Adrenal gland (tissue), 12 donors: ENCODE results near the gene COPS7A. TPM values are rescaled to one million over a fixed set of nuclear protein-coding genes. Genes with fewer than 3 reads are reported as not detected.

Experiments
- DNase-seq, 7 donors: peaks; one replicate each; pipeline ENCODE4 v3.0.0-alpha.2; 2019 to 2020
- H3K27ac ChIP-seq, 5 donors: fragments of 200-600 bp; sonication (generic) in 4 of 5; 1 replicate in 3 of 5; 2 replicates in 2 of 5; pipeline versions ENCODE4 v1.5.1 to v1.8.0; 2016 to 2020; ENCODE audit warnings: mild to moderate bottlenecking in 1 of 5
- H3K27me3 ChIP-seq: fragments of 200-600 bp; 2 replicates; pipeline ENCODE4 v1.8.0; 2021
- H3K36me3 ChIP-seq, 2 donors: fragments of 200-600 bp; replicated peaks in 1 of 2; 1 replicate in 1 of 2; 2 replicates in 1 of 2; pipeline versions ENCODE4 v1.5.1 to v1.8.0; 2018 to 2022
- H3K4me1 ChIP-seq, 2 donors: fragments of 200-600 bp; replicated peaks in 1 of 2; 1 replicate in 1 of 2; 2 replicates in 1 of 2; pipeline versions ENCODE4 v1.5.1 to v1.8.0; 2018 to 2021
- H3K4me3 ChIP-seq, 4 donors: fragments of 200-600 bp; sonication (generic) in 3 of 4; one replicate each; pipeline ENCODE4 v1.5.1; 2016 to 2018
- H3K9me3 ChIP-seq, 3 donors: fragments of 200-600 bp; sonication (generic) in 1 of 3; replicated peaks in 1 of 3; 1 replicate in 2 of 3; 2 replicates in 1 of 3; pipeline versions ENCODE4 v1.5.1 to v1.8.0; 2016 to 2021
- CTCF ChIP-seq, 6 experiments: fragments of 450-650 bp in 4 of 6; fragments of 200-600 bp in 2 of 6; sonication (generic) in 1 of 6; IDR thresholded peaks; 1 replicate in 5 of 6; 2 replicates in 1 of 6; pipeline versions ENCODE4 v1.5.1 to v1.8.0; 2016 to 2021; ENCODE audit warnings: antibody characterized with exemption in 6 of 6, mild to moderate bottlenecking in 2 of 6, moderate library complexity in 1 of 6
- POLR2A ChIP-seq, 2 donors: fragments of 450-650 bp; IDR thresholded peaks; one replicate each; pipeline ENCODE4 v1.6.1; 2017; ENCODE audit warnings: antibody characterized with exemption in 2 of 2, mild to moderate bottlenecking in 2 of 2, moderate library complexity in 1 of 2
- WGBS, 4 donors: extraction: QIAGEN DNeasy Blood & Tissue Kit in 2 of 4; methylation state at CpG; one replicate each; pipeline versions ENCODE4 v1.1.5 to v1.1.7; 2013 to 2017; 5-methylcytosine and 5-hydroxymethylcytosine counted together
- intact Hi-C, 2 donors: fragments of 100-400 bp; cut with DNase I; formaldehyde crosslinking; loops; one replicate each; pipeline versions ENCODE4 v1.14.1 to v1.15.0; 2022 to 2023
- polyA plus RNA-seq, 3 donors: library from polyadenylated mRNA; stranded (reverse); fragments of 200-250 nt in 2 of 3; fragments of 350-450 nt in 1 of 3; fragmentation: Illumina TruSeq in 1 of 3; extraction: RNeasy Lipid Tissue Mini Kit (QIAGEN cat#74804) in 1 of 3; gene quantifications; one replicate each; pipeline ENCODE4 v1.2.3, GENCODE V29; 2013 to 2014
- total RNA-seq, 9 donors: library from RNA; depleted of rRNA in 4 of 9; stranded (reverse); fragments of >200 nt in 4 of 9; fragments of 120-200 nt in 1 of 9; fragmentation: NEBNext Ultra II Directional in 1 of 9; extraction: Animal tissue kit (Norgen Biotek cat#: 25700) in 1 of 9; gene quantifications; one replicate each; pipeline versions ENCODE4 v1.1.0 to v1.2.4, GENCODE V29; 2013 to 2023
- donor health status: healthy with polysubstance abuse.
- donor health status: Bipolar disorder and iron deficiency.
- donor health status: DM: yes; HTN: yes; CAD: no.
- donor health status: DM: no; HTN: no; CAD: no.
- donor health status: DM: no; HTN: no; CAD: no.
- donor health status: DM: yes; HTN: yes; CAD: no.

Gene COPS7A
- total and polyA plus RNA-seq, 12 donors: 46.5 to 105 (median 81.1) TPM

GRCh38 chr12:6764011-6764828 is 40.4 kb downstream of the COPS7A start:
- peak; percentile 86 to 98 (median 94) for DNase-seq
- 0 to 4% (median 3%) methylated on average over 13 to 16 of the region's 16 CpGs for WGBS, 4 donors
- H3K4me3 ChIP-seq: peak overlapping the region in 1 of 4 donors; percentile 28
- peaks cover 23 to 35% of the 10 kb centered on the region in 2 donors for H3K4me1 ChIP-seq
- no peaks in the 10 kb centered on the region for H3K27me3 ChIP-seq
- no peaks in the 10 kb centered on the region for H3K9me3 ChIP-seq
- intact Hi-C loops: no loop called here
- TF ChIP-seq POLR2A (IDR thresholded peaks at IDR 0.05) (peak in 1 of 2 donors; percentile 17), CTCF (IDR thresholded peaks at IDR 0.05) (no peak)
- H3K36me3 ChIP-seq: no peaks in the 10 kb centered on the region
- H3K27ac ChIP-seq: peak overlapping the region in 4 of 5 donors; percentile 43 to 97 (median 74)

GRCh38 chr12:6765048-6765633 is 41.3 kb downstream of the COPS7A start:
- no peaks in the 10 kb centered on the region for H3K27me3 ChIP-seq
- H3K36me3 ChIP-seq: peaks cover 0 to 6% of the 10 kb centered on the region in 2 donors
- H3K27ac ChIP-seq: peak overlapping the region in 4 of 5 donors; percentile 22 to 97 (median 76)
- intact Hi-C loops: no loop called here
- TF ChIP-seq POLR2A (IDR thresholded peaks at IDR 0.05): no peak
- no peak for TF ChIP-seq CTCF (IDR thresholded peaks at IDR 0.05)
- H3K4me1 ChIP-seq: peaks cover 23 to 38% of the 10 kb centered on the region in 2 donors
- no peaks in the 10 kb centered on the region for H3K9me3 ChIP-seq
- WGBS, 4 donors: 19 to 28% (median 26%) methylated on average over 7 of the region's 7 CpGs
- DNase-seq: no peak
- peak overlapping the region in 1 of 4 donors; percentile 98 for H3K4me3 ChIP-seq

GRCh38 chr12:6765634-6766581 is 42.1 kb downstream of the COPS7A start, which contains the start of gene PTMS:
TSS of gene PTMS (plus strand) at chr12:6766363. CDS start at chr12:6766706, 343 bp downstream.
- 2 to 3% (median 2%) methylated on average over 21 to 63 of the region's 63 CpGs for WGBS, 4 donors
- Histone ChIP-seq H3K27ac (peak within 1 kb of the TSS in 4 of 5 donors; percentile 48 to 97 (median 76)), H3K36me3 (peaks cover 0 to 10% of the 10 kb centered on the region in 2 donors), H3K27me3 (no peaks in the 10 kb centered on the region), H3K9me3 (no peaks in the 10 kb centered on the region), H3K4me3 (peak within 1 kb of the TSS; percentile 34 to 98 (median 84)), H3K4me1 (peaks cover 25 to 38% of the 10 kb centered on the region in 2 donors)
- peak; percentile 85 to 93 for TF ChIP-seq POLR2A (IDR thresholded peaks at IDR 0.05)
- no peak for TF ChIP-seq CTCF (IDR thresholded peaks at IDR 0.05)
- peak; percentile 57 to 88 (median 84) for DNase-seq
- intact Hi-C loops: loop anchor here in 1 of 2 donors (2.0 kb wide), 1 partner anchor 17 kb away; no protein-coding TSS in a partner anchor
